ENCODE results near the gene GALNT3. TPM values are rescaled to one million over a fixed set of nuclear protein-coding genes. Genes with fewer than 3 reads are reported as not detected.

Gene GALNT3
- total and polyA plus RNA-seq, 2 of the 8 experiments (the other 6 are each of a cell fraction or from before 2014, with no cell fraction given): 3.4 to 23.6 TPM

GRCh38 chr2:165757906-165758675 is 36.0 kb downstream of the GALNT3 start:
- FAIRE-seq (no peak), DNase-seq (ENCODE audit: low read depth in 1 of 2, low spot score in 2 of 2) (no peak)
- Histone ChIP-seq H3K4me3 (ENCODE audit: extremely low read depth in 1 of 4, insufficient read depth in 2 of 4, low read depth in 3 of 4, low read length in 4 of 4) (no peak overlapping the region), H3K27ac (ENCODE audit: low read depth, low read length) (no peak overlapping the region), H3K56ac (replicated peaks; ENCODE audit: insufficient read length, low read depth, low read length) (no peak overlapping the region), H2BK120ac (replicated peaks; ENCODE audit: low read depth, low read length) (no peak overlapping the region), H3K4me2 (ENCODE audit: insufficient read depth in 1 of 2, low read depth in 2 of 2, low read length in 2 of 2) (no peak overlapping the region), H2BK12ac (ENCODE audit: low read depth, low read length) (no peak overlapping the region), H2BK20ac (ENCODE audit: low read length) (no peak overlapping the region), H3K4me1 (replicated peaks in 1 of 4; ENCODE audit: control insufficient read depth in 3 of 4, insufficient read depth in 4 of 4, low read length in 3 of 4) (peaks cover 0 to 6% (median 0%) of the 10 kb centered on the region in 4 experiments; a peak in 1 of 7 replicates), H2AK5ac (ENCODE audit: low read depth, low read length) (no peak overlapping the region), H3K36me3 (ENCODE audit: control insufficient read depth in 2 of 4, insufficient read depth in 4 of 4, low read length in 3 of 4) (peaks cover 2 to 78% (median 19%) of the 10 kb centered on the region in 4 experiments; a peak in 5 of 8 replicates), H3K9ac (replicated peaks in 1 of 4; ENCODE audit: extremely low read depth in 1 of 4, low read depth in 3 of 4, low read length in 3 of 4) (no peak overlapping the region), H3K23me2 (ENCODE audit: low read depth, low read length) (no peaks in the 10 kb centered on the region), H3K27me3 (replicated peaks in 1 of 4; ENCODE audit: control insufficient read depth in 3 of 4, extremely low read depth in 1 of 4, insufficient read depth in 3 of 4, low read length in 3 of 4) (no peaks in the 10 kb centered on the region), H4K91ac (replicated peaks; ENCODE audit: insufficient read length, low read length) (no peak overlapping the region), H3K14ac (ENCODE audit: insufficient read length) (no peak overlapping the region), H4K20me1 (replicated peaks in 1 of 2; ENCODE audit: control insufficient read depth in 1 of 2, insufficient read depth in 2 of 2, low read length in 2 of 2) (no peaks in the 10 kb centered on the region), H4K5ac (ENCODE audit: insufficient read length, low read depth, low read length) (no peak overlapping the region), H3K79me2 (ENCODE audit: control insufficient read depth in 1 of 2, insufficient read depth in 2 of 2, low read length in 2 of 2) (no peaks in the 10 kb centered on the region), H2BK5ac (ENCODE audit: low read depth, low read length) (no peak overlapping the region), H3K23ac (ENCODE audit: insufficient read length) (no peak overlapping the region), H2BK15ac (ENCODE audit: low read length) (no peak overlapping the region), H3K18ac (ENCODE audit: extremely low read depth, low read length) (no peak overlapping the region), H2AFZ (ENCODE audit: low read length) (no peak overlapping the region), H4K8ac (ENCODE audit: extremely low read depth, insufficient read depth, low read length) (no peak overlapping the region), H3K4ac (replicated peaks; ENCODE audit: insufficient read length, low read depth, low read length) (no peak overlapping the region), H3K9me3 (ENCODE audit: insufficient read depth in 2 of 2, low read depth in 1 of 2, low read length in 1 of 2) (no peaks in the 10 kb centered on the region), H3K79me1 (ENCODE audit: low read depth, low read length) (no peaks in the 10 kb centered on the region)
- 87% methylated on average over 4 of the region's 4 CpGs; no CpG with 5 or more reads in 1 of the 2 experiments for WGBS, 2 experiments (ENCODE audit: extremely low coverage in 1 of 2, insufficient coverage in 1 of 2, insufficient read length in 1 of 2, insufficient replicate concordance in 2 of 2, low coverage in 1 of 2, low lambda C conversion rate in 2 of 2, missing lambda C conversion rate in 1 of 2)
- ChIA-PET POLR2A (ENCODE audit: partially characterized antibody) (no interaction called here), CTCF (ENCODE audit: partially characterized antibody) (interaction anchor here (1.4 to 2.7 kb wide), 2 partner anchors 20 to 60 kb away, joined by 4 to 7 read pairs; no protein-coding TSS in a partner anchor)
- TF ChIP-seq RAD21 (IDR thresholded peaks at IDR 0.05 in 1 of 2, conservative IDR thresholded peaks at IDR 0.05 in 1 of 2; ENCODE audit: low read depth in 2 of 2, low read length in 2 of 2) (no peak), SIX5 (IDR thresholded peaks at IDR 0.05; ENCODE audit: low read depth, low read length) (no peak), JUN (IDR thresholded peaks at IDR 0.05; ENCODE audit: low read depth, low read length) (no peak), POLR2A (IDR thresholded peaks at IDR 0.05; ENCODE audit: control extremely low read depth in 1 of 2, low read depth in 2 of 2, low read length in 2 of 2) (no peak), CBX5 (IDR thresholded peaks at IDR 0.05; ENCODE audit: low read depth, low read length) (no peak), RNF2 (IDR thresholded peaks at IDR 0.05; ENCODE audit: borderline replicate concordance, low read depth, low read length, missing control alignments, poor library complexity, severe bottlenecking) (no peak), SP2 (IDR thresholded peaks at IDR 0.05; ENCODE audit: low read length) (no peak), TAF7 (optimal IDR thresholded peaks at IDR 0.05; ENCODE audit: borderline replicate concordance, low read depth, low read length) (no peak), ATF2 (IDR thresholded peaks at IDR 0.05; ENCODE audit: low read length) (no peak), RXRA (IDR thresholded peaks at IDR 0.05; ENCODE audit: insufficient read depth, low read depth, low read length) (no peak), BRCA1 (IDR thresholded peaks at IDR 0.05; ENCODE audit: low read depth, low read length) (no peak)
